Measurements from ENCODE around the gene AGFG2. TPM values are rescaled to one million over a fixed set of nuclear protein-coding genes. Genes with fewer than 3 reads are reported as not detected.
"Not testable (repeated sequence)": the region's sequence is repeated elsewhere in the genome, so short reads cannot be mapped to it uniquely, and the experiment has no call there.

AGFG2 gene
- polyA plus RNA-seq, 2 of the 4 experiments (the other 2 are of a cell fraction), result 16.0 to 31.8 TPM

- Histone ChIP-seq H3K9me3 (no peaks in the 10 kb centered on the region), H3K27ac (no peak overlapping the region), H3K4me2 (no peak overlapping the region), H3K4me3 (no peak overlapping the region), H3K4me1 (no peaks in the 10 kb centered on the region)
- no peak for FAIRE-seq
- WGBS (ENCODE audit: missing lambda C conversion rate), result 86% methylated on average over 35 of the region's 56 CpGs
- ChIA-PET POLR2A (no interaction called here), CTCF (interaction anchor here (0.9 to 2.5 kb wide), 5 partner anchors 11 to 93 kb away, joined by 3 to 12 read pairs (median 5); partner anchors contain the start of genes FBXO24 and TSC22D4)
- no peak for ATAC-seq
- TF ChIP-seq MAZ (IDR thresholded peaks at IDR 0.05; ENCODE audit: borderline replicate concordance, low read depth, low read length) (no peak), SREBF2 (IDR thresholded peaks at IDR 0.05) (no peak), EHMT2 (IDR thresholded peaks at IDR 0.05; ENCODE audit: low read depth) (no peak), HOXB5 (CRISPR knock-in tag; IDR thresholded peaks at IDR 0.05) (no peak), RFX5 (IDR thresholded peaks at IDR 0.05) (no peak), SMC3 (IDR thresholded peaks at IDR 0.05) (no peak), NR3C1 (IDR thresholded peaks at IDR 0.05) (no peak), EP300 (IDR thresholded peaks at IDR 0.05) (no peak), MYC (IDR thresholded peaks at IDR 0.05; ENCODE audit: borderline replicate concordance, low read length) (no peak), GATA3 (IDR thresholded peaks at IDR 0.05; ENCODE audit: borderline replicate concordance) (no peak)
- TF ChIP-seq, protein P1, sequence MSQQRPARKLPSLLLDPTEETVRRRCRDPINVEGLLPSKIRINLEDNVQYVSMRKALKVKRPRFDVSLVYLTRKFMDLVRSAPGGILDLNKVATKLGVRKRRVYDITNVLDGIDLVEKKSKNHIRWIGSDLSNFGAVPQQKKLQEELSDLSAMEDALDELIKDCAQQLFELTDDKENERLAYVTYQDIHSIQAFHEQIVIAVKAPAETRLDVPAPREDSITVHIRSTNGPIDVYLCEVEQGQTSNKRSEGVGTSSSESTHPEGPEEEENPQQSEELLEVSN (IDR thresholded peaks at IDR 0.05; ENCODE audit: borderline replicate concordance, low read depth), result no peak
- DNase-seq (ENCODE audit: low read depth in 1 of 2, low spot score in 1 of 2), result no peak
These were observed 45.3 kb upstream of the AGFG2 start for GRCh38 chr7:100493476-100494264.

GRCh38 chr7:100496509-100496908 is 42.5 kb upstream of the AGFG2 start:
- Histone ChIP-seq H3K9me3 (no peaks in the 10 kb centered on the region), H3K4me2 (no peak overlapping the region), H3K4me1 (no peaks in the 10 kb centered on the region), H3K27ac (no peak overlapping the region), H3K4me3 (no peak overlapping the region)
- ChIA-PET CTCF (interaction anchor here (0.9 to 3.2 kb wide), 5 partner anchors 10 to 66 kb away, joined by 3 to 19 read pairs (median 7); partner anchors contain the start of gene NYAP1), POLR2A (interaction anchor here (1.5 kb wide), 1 partner anchor 90 kb away, joined by 4 read pairs; the partner anchor contains the start of genes FBXO24 and LRCH4)
- FAIRE-seq (no peak), DNase-seq (ENCODE audit: low read depth in 1 of 2, low spot score in 1 of 2) (no peak), ATAC-seq (no peak)
- 63% methylated on average over 6 of the region's 6 CpGs for WGBS (ENCODE audit: missing lambda C conversion rate)
- TF ChIP-seq NFE2L2 (conservative IDR thresholded peaks at IDR 0.05; ENCODE audit: low read length) (no peak), EP300 (IDR thresholded peaks at IDR 0.05) (no peak), RFX5 (IDR thresholded peaks at IDR 0.05) (no peak), SREBF2 (IDR thresholded peaks at IDR 0.05) (no peak), RAD21 (conservative IDR thresholded peaks at IDR 0.05 in 1 of 2, IDR thresholded peaks at IDR 0.05 in 1 of 2) (no peak), RNF2 (IDR thresholded peaks at IDR 0.05; ENCODE audit: borderline replicate concordance, low read depth) (no peak), ZFP36 (IDR thresholded peaks at IDR 0.05; ENCODE audit: borderline replicate concordance, partially characterized antibody) (no peak), POLR2A (IDR thresholded peaks at IDR 0.05; ENCODE audit: low read length) (no peak), JUNB (IDR thresholded peaks at IDR 0.05) (no peak), RCOR1 (IDR thresholded peaks at IDR 0.05; ENCODE audit: low read depth, low read length) (no peak)
- TF ChIP-seq, protein P2, sequence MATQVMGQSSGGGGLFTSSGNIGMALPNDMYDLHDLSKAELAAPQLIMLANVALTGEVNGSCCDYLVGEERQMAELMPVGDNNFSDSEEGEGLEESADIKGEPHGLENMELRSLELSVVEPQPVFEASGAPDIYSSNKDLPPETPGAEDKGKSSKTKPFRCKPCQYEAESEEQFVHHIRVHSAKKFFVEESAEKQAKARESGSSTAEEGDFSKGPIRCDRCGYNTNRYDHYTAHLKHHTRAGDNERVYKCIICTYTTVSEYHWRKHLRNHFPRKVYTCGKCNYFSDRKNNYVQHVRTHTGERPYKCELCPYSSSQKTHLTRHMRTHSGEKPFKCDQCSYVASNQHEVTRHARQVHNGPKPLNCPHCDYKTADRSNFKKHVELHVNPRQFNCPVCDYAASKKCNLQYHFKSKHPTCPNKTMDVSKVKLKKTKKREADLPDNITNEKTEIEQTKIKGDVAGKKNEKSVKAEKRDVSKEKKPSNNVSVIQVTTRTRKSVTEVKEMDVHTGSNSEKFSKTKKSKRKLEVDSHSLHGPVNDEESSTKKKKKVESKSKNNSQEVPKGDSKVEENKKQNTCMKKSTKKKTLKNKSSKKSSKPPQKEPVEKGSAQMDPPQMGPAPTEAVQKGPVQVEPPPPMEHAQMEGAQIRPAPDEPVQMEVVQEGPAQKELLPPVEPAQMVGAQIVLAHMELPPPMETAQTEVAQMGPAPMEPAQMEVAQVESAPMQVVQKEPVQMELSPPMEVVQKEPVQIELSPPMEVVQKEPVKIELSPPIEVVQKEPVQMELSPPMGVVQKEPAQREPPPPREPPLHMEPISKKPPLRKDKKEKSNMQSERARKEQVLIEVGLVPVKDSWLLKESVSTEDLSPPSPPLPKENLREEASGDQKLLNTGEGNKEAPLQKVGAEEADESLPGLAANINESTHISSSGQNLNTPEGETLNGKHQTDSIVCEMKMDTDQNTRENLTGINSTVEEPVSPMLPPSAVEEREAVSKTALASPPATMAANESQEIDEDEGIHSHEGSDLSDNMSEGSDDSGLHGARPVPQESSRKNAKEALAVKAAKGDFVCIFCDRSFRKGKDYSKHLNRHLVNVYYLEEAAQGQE (IDR thresholded peaks at IDR 0.05), result no peak

DNA sequence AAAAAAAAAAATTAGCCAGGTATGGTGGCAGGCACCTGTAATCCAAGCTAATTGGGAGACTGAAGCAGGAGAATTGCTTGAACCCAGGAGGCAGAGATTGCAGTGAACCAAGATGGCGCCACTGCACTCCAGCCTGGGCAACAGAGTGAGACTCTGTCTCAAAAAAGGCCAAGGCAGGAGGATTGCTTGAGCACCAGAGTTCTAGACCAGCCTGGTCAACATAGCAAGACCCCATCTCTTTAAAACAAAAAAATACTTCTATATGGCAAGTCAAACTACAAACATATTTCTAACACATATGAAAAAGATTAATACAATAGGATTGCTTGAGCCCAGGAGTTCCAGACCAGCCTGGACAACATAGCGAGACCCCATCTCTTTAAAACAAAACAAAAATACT is 38.3 kb upstream of the AGFG2 start:
- CTCF ChIA-PET, result interaction anchor here (0.6 to 1.7 kb wide), 4 partner anchors 31 to 618 kb away, joined by 3 to 4 read pairs (median 4); no protein-coding TSS in a partner anchor
- H3K4me2 ChIP-seq; DNase-seq (ENCODE audit: low read depth in 1 of 2, low spot score in 1 of 2); H3K27ac ChIP-seq; H3K4me3 ChIP-seq; H3K9me3 ChIP-seq; POLR2A ChIA-PET; ATAC-seq; FAIRE-seq: not testable (repeated sequence)
- WGBS (ENCODE audit: missing lambda C conversion rate), result 79% methylated on average over 2 of the region's 2 CpGs
- peaks cover 24% of the 10 kb centered on the region for H3K4me1 ChIP-seq

GRCh38 chr7:100504031-100504430 is 35.0 kb upstream of the AGFG2 start:
- ATAC-seq, result peak in 1 of 2 experiments; percentile 49; a peak in 3 of 6 replicates
- POLR2A ChIA-PET; FAIRE-seq; H3K9me3 ChIP-seq; H3K4me3 ChIP-seq; DNase-seq (ENCODE audit: low read depth in 1 of 2, low spot score in 1 of 2): not testable (repeated sequence)
- Histone ChIP-seq H3K4me2 (peak overlapping the region; percentile 57), H3K4me1 (peaks cover 24% of the 10 kb centered on the region), H3K27ac (peak overlapping the region; percentile 74 to 78)
- 89% methylated on average over 3 of the region's 3 CpGs for WGBS (ENCODE audit: missing lambda C conversion rate)
- CTCF ChIA-PET, result interaction anchor here (0.6 to 1.7 kb wide), 3 partner anchors 15 to 1488 kb away, joined by 3 to 4 read pairs (median 4); no protein-coding TSS in a partner anchor
